H9 (cell line): Measurements from ENCODE around the gene GALNT10. TPM values are rescaled to one million over a fixed set of nuclear protein-coding genes. Genes with fewer than 3 reads are reported as not detected.

Experiments
- DNase-seq: peaks from one replicate; pipeline ENCODE4 v3.0.0-alpha.2; 2017
- H2AFZ ChIP-seq: one replicate; pipeline ENCODE4 v1.6.1; 2013; ENCODE audit warnings: mild to moderate bottlenecking, low read length, control low read depth, moderate library complexity
- H2AK5ac ChIP-seq: 2 replicates; pipeline ENCODE4 v1.6.1; 2013; ENCODE audit warnings: low read length, control low read depth, mixed read lengths; ENCODE audit not compliant: insufficient read length
- H2BK120ac ChIP-seq: one replicate; pipeline ENCODE4 v1.6.1; 2013; ENCODE audit warnings: low read depth, mild to moderate bottlenecking, low read length, control low read depth, inconsistent platforms; ENCODE audit not compliant: poor library complexity, severe bottlenecking
- H2BK12ac ChIP-seq: 2 replicates; pipeline ENCODE4 v1.6.1; 2013; ENCODE audit warnings: low read length, control low read depth, mixed read lengths, low read depth; ENCODE audit not compliant: insufficient read length
- H2BK15ac ChIP-seq: 2 replicates; pipeline ENCODE4 v1.6.1; 2013; ENCODE audit warnings: low read depth, low read length, control low read depth
- H2BK20ac ChIP-seq: one replicate; pipeline ENCODE4 v1.6.1; 2013; ENCODE audit warnings: low read depth, mild to moderate bottlenecking, low read length, control low read depth, inconsistent platforms; ENCODE audit not compliant: poor library complexity, severe bottlenecking
- H2BK5ac ChIP-seq: 2 replicates; pipeline ENCODE4 v1.6.1; 2013; ENCODE audit warnings: low read length, control low read depth, mixed read lengths; ENCODE audit not compliant: insufficient read length
- H3K14ac ChIP-seq: 2 replicates; pipeline ENCODE4 v1.6.1; 2013; ENCODE audit warnings: low read length, control low read depth; ENCODE audit not compliant: insufficient read depth
- H3K18ac ChIP-seq: 2 replicates; pipeline ENCODE4 v1.6.1; 2013; ENCODE audit warnings: low read depth, mild to moderate bottlenecking, mixed read lengths, low read length, control low read depth; ENCODE audit not compliant: insufficient read length
- H3K23ac ChIP-seq: 2 replicates; pipeline ENCODE4 v1.6.1; 2013; ENCODE audit warnings: low read length, control low read depth, mixed read lengths, low read depth; ENCODE audit not compliant: insufficient read length
- H3K23me2 ChIP-seq: 2 replicates; pipeline ENCODE4 v1.6.1; 2013; ENCODE audit warnings: low read depth, mild to moderate bottlenecking, mixed read lengths, low read length, control low read depth; ENCODE audit not compliant: insufficient read length, poor library complexity, severe bottlenecking
- H3K27ac ChIP-seq: 2 replicates; pipeline ENCODE4 v1.5.1; 2013; ENCODE audit warnings: low read length, control low read depth, mixed read lengths, low read depth; ENCODE audit not compliant: insufficient read length
- H3K27me3 ChIP-seq: 2 replicates; pipeline ENCODE4 v1.6.1; 2013; ENCODE audit warnings: low read length, control low read depth, inconsistent platforms; ENCODE audit not compliant: insufficient read depth
- H3K4ac ChIP-seq: 2 replicates; pipeline ENCODE4 v1.6.1; 2013; ENCODE audit warnings: low read depth, mild to moderate bottlenecking, control low read depth, inconsistent platforms, low read length, moderate library complexity
- H3K4me1 ChIP-seq: 2 replicates; pipeline ENCODE4 v1.6.1; 2013; ENCODE audit warnings: low read length, control low read depth, inconsistent platforms; ENCODE audit not compliant: insufficient read depth
- H3K4me2 ChIP-seq: 2 replicates; pipeline ENCODE4 v1.6.1; 2013; ENCODE audit warnings: low read length, control low read depth, mixed read lengths; ENCODE audit not compliant: insufficient read length, insufficient read depth
- H3K56ac ChIP-seq: 2 replicates; pipeline ENCODE4 v1.6.1; 2013; ENCODE audit warnings: low read depth, mild to moderate bottlenecking, mixed read lengths, low read length, control low read depth; ENCODE audit not compliant: insufficient read length
- H3K79me1 ChIP-seq: 2 replicates; pipeline ENCODE4 v1.6.1; 2013; ENCODE audit warnings: low read depth, mild to moderate bottlenecking, moderate library complexity, low read length, control low read depth, inconsistent platforms; ENCODE audit not compliant: insufficient read depth, poor library complexity, severe bottlenecking
- H3K79me2 ChIP-seq: 2 replicates; pipeline ENCODE4 v1.6.1; 2013; ENCODE audit warnings: low read length, control low read depth, inconsistent platforms; ENCODE audit not compliant: insufficient read depth
- H3K9ac ChIP-seq: 2 replicates; pipeline ENCODE4 v1.6.1; 2013; ENCODE audit warnings: low read length, control low read depth, mixed read lengths; ENCODE audit not compliant: insufficient read length; ENCODE audit errors: extremely low read depth
- H3K9me3 ChIP-seq: one replicate; pipeline ENCODE4 v1.6.1; 2013; ENCODE audit warnings: low read depth, low read length, inconsistent platforms; ENCODE audit not compliant: control insufficient read depth
- H3T11ph ChIP-seq: one replicate; pipeline ENCODE4 v1.6.1; 2013; ENCODE audit warnings: mild to moderate bottlenecking, low read length, control low read depth, inconsistent platforms
- H4K20me1 ChIP-seq: one replicate; pipeline ENCODE4 v1.6.1; 2013; ENCODE audit not compliant: control insufficient read depth, insufficient read length, insufficient read depth
- H4K5ac ChIP-seq: 2 replicates; pipeline ENCODE4 v1.6.1; 2013; ENCODE audit warnings: low read depth, mild to moderate bottlenecking, mixed read lengths, low read length, control low read depth; ENCODE audit not compliant: insufficient read length
- H4K8ac ChIP-seq: replicated peaks from 2 replicates; pipeline ENCODE4 v1.6.1; 2013; ENCODE audit warnings: low read length, control low read depth, mixed read lengths, low read depth; ENCODE audit not compliant: insufficient read length
- H4K91ac ChIP-seq: 2 replicates; pipeline ENCODE4 v1.6.1; 2013; ENCODE audit warnings: low read depth, mild to moderate bottlenecking, moderate library complexity, mixed read lengths, low read length, control low read depth; ENCODE audit not compliant: insufficient read length
- H3K27ac Mint-ChIP-seq, 3 experiments: 2 replicates in 2 of 3; 3 replicates in 1 of 3; pipeline ENCODE4 v1.8.0; 2020 to 2021; ENCODE audit warnings: mixed read lengths in 3 of 3, mild to moderate bottlenecking in 1 of 3, moderate library complexity in 1 of 3
- H3K27me3 Mint-ChIP-seq: 2 replicates; pipeline ENCODE4 v1.8.0; 2021; ENCODE audit warnings: low read depth, mild to moderate bottlenecking, moderate library complexity, mixed read lengths
- H3K36me3 Mint-ChIP-seq, 3 experiments: 2 replicates in 2 of 3; 3 replicates in 1 of 3; pipeline ENCODE4 v1.8.0; 2020 to 2021; ENCODE audit warnings: low read depth in 3 of 3, mixed read lengths in 3 of 3; ENCODE audit not compliant: insufficient read depth in 1 of 3
- H3K4me1 Mint-ChIP-seq, 2 experiments: 2 replicates each; pipeline ENCODE4 v1.8.0; 2020; ENCODE audit warnings: mixed read lengths in 2 of 2
- H3K4me3 Mint-ChIP-seq, 2 experiments: 2 replicates in 1 of 2; 3 replicates in 1 of 2; pipeline ENCODE4 v1.8.0; 2020 to 2021; ENCODE audit warnings: mild to moderate bottlenecking in 2 of 2, mixed read lengths in 2 of 2, moderate library complexity in 1 of 2
- H3K9me3 Mint-ChIP-seq, 2 experiments: 2 replicates in 1 of 2; 3 replicates in 1 of 2; pipeline ENCODE4 v1.8.0; 2020; ENCODE audit warnings: mild to moderate bottlenecking in 2 of 2, mixed read lengths in 2 of 2, moderate library complexity in 1 of 2
- WGBS: extraction: QIAGEN DNeasy Blood & Tissue Kit; methylation state at CpG from one replicate; pipeline ENCODE4 v1.1.7; 2013; ENCODE audit warnings: missing lambda C conversion rate, low lambda C conversion rate, mixed read lengths; ENCODE audit not compliant: insufficient read length; ENCODE audit errors: extremely low coverage; 5-methylcytosine and 5-hydroxymethylcytosine counted together
- total RNA-seq: library from RNA; stranded (reverse); gene quantifications from 2 replicates; pipeline ENCODE4 v1.2.1, GENCODE V29; 2021
- TF ChIP-seq, protein P1 (sequence below): fragments of 200-600 bp; sonication (generic); conservative IDR thresholded peaks from 3 replicates; pipeline ENCODE4 v1.8.0; 2021; ENCODE audit warnings: antibody characterized with exemption, mild to moderate bottlenecking

GALNT10 gene
- total RNA-seq, 1 experiment from 2014 or later: 15.4 TPM

DNA sequence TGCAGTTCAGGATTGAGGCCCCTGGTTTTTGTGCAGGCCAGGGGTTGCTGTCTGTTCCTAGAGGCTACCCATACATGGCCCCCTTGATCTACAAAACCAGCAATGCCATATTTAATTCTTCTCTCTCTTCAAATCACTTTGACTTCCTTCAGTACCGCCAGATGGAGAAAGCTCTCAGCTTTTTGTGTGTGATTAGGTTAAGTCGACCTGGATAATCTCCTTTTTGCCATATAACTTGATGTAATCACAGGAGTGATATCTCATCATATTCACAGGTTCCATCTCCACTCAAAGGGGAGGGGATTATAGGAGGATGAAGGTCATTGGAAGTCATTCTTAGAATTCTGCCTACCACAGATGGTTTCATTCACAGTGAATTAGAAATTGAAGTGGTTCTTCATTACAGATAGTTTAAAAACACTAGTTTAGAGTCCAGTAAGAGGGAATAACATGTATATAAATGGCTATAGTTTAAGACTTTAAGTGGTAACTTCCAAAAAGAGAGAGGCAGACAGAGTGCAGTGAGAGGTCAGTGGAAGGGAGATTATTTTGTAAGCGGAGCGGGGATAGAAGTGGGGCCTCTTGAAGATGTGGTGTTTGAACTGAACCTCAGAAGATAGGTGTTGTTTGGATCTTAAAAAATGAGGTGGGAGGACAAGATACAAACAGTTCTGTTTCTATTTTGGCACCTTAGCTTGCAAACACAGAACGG is 85.9 kb downstream of the GALNT10 start:
- Mint-ChIP-seq H3K4me1 (peaks cover 4 to 11% of the 10 kb centered on the region in 2 experiments; a peak in 2 of 4 replicates), H3K36me3 (no peaks in the 10 kb centered on the region), H3K4me3 (no peak overlapping the region), H3K9me3 (no peaks in the 10 kb centered on the region), H3K27me3 (0 out of 2 replicates have a peak, but pooled peaks cover 1% of the 10 kb centered on the region), H3K27ac (no peak overlapping the region)
- no peak overlapping the region for H2AK5ac ChIP-seq
- no peak overlapping the region for H2AFZ ChIP-seq
- H4K5ac ChIP-seq: no peak overlapping the region
- H3K4me1 ChIP-seq: no peaks in the 10 kb centered on the region
- H2BK20ac ChIP-seq: no peak overlapping the region
- H3K4me2 ChIP-seq: no peak overlapping the region
- no peak overlapping the region for H3K56ac ChIP-seq
- H3K9ac ChIP-seq: no peak overlapping the region
- H3K4ac ChIP-seq: no peak overlapping the region
- no peaks in the 10 kb centered on the region for H3K9me3 ChIP-seq
- no peaks in the 10 kb centered on the region for H3K23me2 ChIP-seq
- no peak overlapping the region for H3T11ph ChIP-seq
- H2BK15ac ChIP-seq: no peak overlapping the region
- H3K14ac ChIP-seq: no peak overlapping the region
- no peak overlapping the region for H3K18ac ChIP-seq
- H2BK120ac ChIP-seq: no peak overlapping the region
- H3K79me2 ChIP-seq: no peaks in the 10 kb centered on the region
- H4K91ac ChIP-seq: no peak overlapping the region
- TF ChIP-seq, protein P1, sequence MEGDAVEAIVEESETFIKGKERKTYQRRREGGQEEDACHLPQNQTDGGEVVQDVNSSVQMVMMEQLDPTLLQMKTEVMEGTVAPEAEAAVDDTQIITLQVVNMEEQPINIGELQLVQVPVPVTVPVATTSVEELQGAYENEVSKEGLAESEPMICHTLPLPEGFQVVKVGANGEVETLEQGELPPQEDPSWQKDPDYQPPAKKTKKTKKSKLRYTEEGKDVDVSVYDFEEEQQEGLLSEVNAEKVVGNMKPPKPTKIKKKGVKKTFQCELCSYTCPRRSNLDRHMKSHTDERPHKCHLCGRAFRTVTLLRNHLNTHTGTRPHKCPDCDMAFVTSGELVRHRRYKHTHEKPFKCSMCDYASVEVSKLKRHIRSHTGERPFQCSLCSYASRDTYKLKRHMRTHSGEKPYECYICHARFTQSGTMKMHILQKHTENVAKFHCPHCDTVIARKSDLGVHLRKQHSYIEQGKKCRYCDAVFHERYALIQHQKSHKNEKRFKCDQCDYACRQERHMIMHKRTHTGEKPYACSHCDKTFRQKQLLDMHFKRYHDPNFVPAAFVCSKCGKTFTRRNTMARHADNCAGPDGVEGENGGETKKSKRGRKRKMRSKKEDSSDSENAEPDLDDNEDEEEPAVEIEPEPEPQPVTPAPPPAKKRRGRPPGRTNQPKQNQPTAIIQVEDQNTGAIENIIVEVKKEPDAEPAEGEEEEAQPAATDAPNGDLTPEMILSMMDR: no peak
- H3K23ac ChIP-seq: no peak overlapping the region
- H3K27me3 ChIP-seq: no peaks in the 10 kb centered on the region
- WGBS: no CpG with 5 or more reads among the region's 5 CpGs
- DNase-seq: no peak
- H3K79me1 ChIP-seq: no peaks in the 10 kb centered on the region
- no peak overlapping the region for H4K8ac ChIP-seq
- no peak overlapping the region for H2BK12ac ChIP-seq
- H2BK5ac ChIP-seq: no peak overlapping the region
- H4K20me1 ChIP-seq: no peaks in the 10 kb centered on the region
- H3K27ac ChIP-seq: no peak overlapping the region
